GM18508 (cell line): ENCODE data around the gene SLC6A19.
"Not testable (repeated sequence)": the region's sequence is repeated elsewhere in the genome, so short reads cannot be mapped to it uniquely, and the experiment has no call there.

Source experiments
- ATAC-seq: cut with Tn5 transposase; IDR thresholded peaks from one replicate; pipeline ENCODE4 v1.9.1; 2021; ENCODE audit warnings: moderate number of reproducible peaks; ENCODE audit not compliant: insufficient read depth, unreplicated experiment

The SLC6A19 gene

GRCh38 chr5:1201327-1202025 is at the start of gene SLC6A19:
Gene SLC6A19 (plus strand): TSS chr5:1201595. CDS start chr5:1201651, 56 bp downstream.
- no peak for ATAC-seq

- ATAC-seq: no peak
Measured at GRCh38 chr5:1152156-1152555, 49.2 kb upstream of the SLC6A19 start.

GRCh38 chr5:1152771-1153282 is 48.6 kb upstream of the SLC6A19 start:
- ATAC-seq: no peak

GRCh38 chr5:1153428-1153827 is 48.0 kb upstream of the SLC6A19 start:
- ATAC-seq: no peak

GRCh38 chr5:1155191-1156032 is 46.0 kb upstream of the SLC6A19 start:
- ATAC-seq: no peak

- ATAC-seq: no peak
Measured at GRCh38 chr5:1156033-1156753, 45.2 kb upstream of the SLC6A19 start.

GRCh38 chr5:1156754-1157460 is 44.5 kb upstream of the SLC6A19 start:
- no peak for ATAC-seq

GRCh38 chr5:1157461-1157986 is 43.9 kb upstream of the SLC6A19 start:
- not testable (repeated sequence) for ATAC-seq

GRCh38 chr5:1158647-1159340 is 42.6 kb upstream of the SLC6A19 start:
- no peak for ATAC-seq

- no peak for ATAC-seq
Measured at GRCh38 chr5:1159341-1159675, 42.1 kb upstream of the SLC6A19 start.

- ATAC-seq: no peak
Measured at GRCh38 chr5:1159774-1160406, 41.5 kb upstream of the SLC6A19 start.

GRCh38 chr5:1161108-1161832 is 40.1 kb upstream of the SLC6A19 start:
- ATAC-seq: no peak

GRCh38 chr5:1161833-1162229 is 39.6 kb upstream of the SLC6A19 start:
- ATAC-seq: no peak

- no peak for ATAC-seq
Measured at GRCh38 chr5:1162276-1162675, 39.1 kb upstream of the SLC6A19 start.

- ATAC-seq: no peak
Measured at GRCh38 chr5:1162751-1163150, 38.6 kb upstream of the SLC6A19 start.

GRCh38 chr5:1163366-1163765 is 38.0 kb upstream of the SLC6A19 start:
- ATAC-seq: no peak

- no peak for ATAC-seq
Measured at GRCh38 chr5:1163879-1164278, 37.5 kb upstream of the SLC6A19 start.
